H9 (cell line): ENCODE measurements around the gene SMARCC2. TPM values are rescaled to one million over a fixed set of nuclear protein-coding genes. Genes with fewer than 3 reads are reported as not detected.

Experiments
- DNase-seq: peaks from one replicate; pipeline ENCODE4 v3.0.0-alpha.2; 2017
- H2AFZ ChIP-seq: one replicate; pipeline ENCODE4 v1.6.1; 2013; ENCODE audit warnings: mild to moderate bottlenecking, low read length, control low read depth, moderate library complexity
- H2AK5ac ChIP-seq: 2 replicates; pipeline ENCODE4 v1.6.1; 2013; ENCODE audit warnings: low read length, control low read depth, mixed read lengths; ENCODE audit not compliant: insufficient read length
- H2BK120ac ChIP-seq: one replicate; pipeline ENCODE4 v1.6.1; 2013; ENCODE audit warnings: low read depth, mild to moderate bottlenecking, low read length, control low read depth, inconsistent platforms; ENCODE audit not compliant: poor library complexity, severe bottlenecking
- H2BK12ac ChIP-seq: 2 replicates; pipeline ENCODE4 v1.6.1; 2013; ENCODE audit warnings: low read length, control low read depth, mixed read lengths, low read depth; ENCODE audit not compliant: insufficient read length
- H2BK15ac ChIP-seq: 2 replicates; pipeline ENCODE4 v1.6.1; 2013; ENCODE audit warnings: low read depth, low read length, control low read depth
- H2BK20ac ChIP-seq: one replicate; pipeline ENCODE4 v1.6.1; 2013; ENCODE audit warnings: low read depth, mild to moderate bottlenecking, low read length, control low read depth, inconsistent platforms; ENCODE audit not compliant: poor library complexity, severe bottlenecking
- H2BK5ac ChIP-seq: 2 replicates; pipeline ENCODE4 v1.6.1; 2013; ENCODE audit warnings: low read length, control low read depth, mixed read lengths; ENCODE audit not compliant: insufficient read length
- H3K14ac ChIP-seq: 2 replicates; pipeline ENCODE4 v1.6.1; 2013; ENCODE audit warnings: low read length, control low read depth; ENCODE audit not compliant: insufficient read depth
- H3K18ac ChIP-seq: 2 replicates; pipeline ENCODE4 v1.6.1; 2013; ENCODE audit warnings: low read depth, mild to moderate bottlenecking, mixed read lengths, low read length, control low read depth; ENCODE audit not compliant: insufficient read length
- H3K23ac ChIP-seq: 2 replicates; pipeline ENCODE4 v1.6.1; 2013; ENCODE audit warnings: low read length, control low read depth, mixed read lengths, low read depth; ENCODE audit not compliant: insufficient read length
- H3K23me2 ChIP-seq: 2 replicates; pipeline ENCODE4 v1.6.1; 2013; ENCODE audit warnings: low read depth, mild to moderate bottlenecking, mixed read lengths, low read length, control low read depth; ENCODE audit not compliant: insufficient read length, poor library complexity, severe bottlenecking
- H3K27ac ChIP-seq: 2 replicates; pipeline ENCODE4 v1.5.1; 2013; ENCODE audit warnings: low read length, control low read depth, mixed read lengths, low read depth; ENCODE audit not compliant: insufficient read length
- H3K27me3 ChIP-seq: 2 replicates; pipeline ENCODE4 v1.6.1; 2013; ENCODE audit warnings: low read length, control low read depth, inconsistent platforms; ENCODE audit not compliant: insufficient read depth
- H3K4ac ChIP-seq: 2 replicates; pipeline ENCODE4 v1.6.1; 2013; ENCODE audit warnings: low read depth, mild to moderate bottlenecking, control low read depth, inconsistent platforms, low read length, moderate library complexity
- H3K4me1 ChIP-seq: 2 replicates; pipeline ENCODE4 v1.6.1; 2013; ENCODE audit warnings: low read length, control low read depth, inconsistent platforms; ENCODE audit not compliant: insufficient read depth
- H3K4me2 ChIP-seq: 2 replicates; pipeline ENCODE4 v1.6.1; 2013; ENCODE audit warnings: low read length, control low read depth, mixed read lengths; ENCODE audit not compliant: insufficient read length, insufficient read depth
- H3K56ac ChIP-seq: 2 replicates; pipeline ENCODE4 v1.6.1; 2013; ENCODE audit warnings: low read depth, mild to moderate bottlenecking, mixed read lengths, low read length, control low read depth; ENCODE audit not compliant: insufficient read length
- H3K79me1 ChIP-seq: 2 replicates; pipeline ENCODE4 v1.6.1; 2013; ENCODE audit warnings: low read depth, mild to moderate bottlenecking, moderate library complexity, low read length, control low read depth, inconsistent platforms; ENCODE audit not compliant: insufficient read depth, poor library complexity, severe bottlenecking
- H3K79me2 ChIP-seq: 2 replicates; pipeline ENCODE4 v1.6.1; 2013; ENCODE audit warnings: low read length, control low read depth, inconsistent platforms; ENCODE audit not compliant: insufficient read depth
- H3K9ac ChIP-seq: 2 replicates; pipeline ENCODE4 v1.6.1; 2013; ENCODE audit warnings: low read length, control low read depth, mixed read lengths; ENCODE audit not compliant: insufficient read length; ENCODE audit errors: extremely low read depth
- H3K9me3 ChIP-seq: one replicate; pipeline ENCODE4 v1.6.1; 2013; ENCODE audit warnings: low read depth, low read length, inconsistent platforms; ENCODE audit not compliant: control insufficient read depth
- H3T11ph ChIP-seq: one replicate; pipeline ENCODE4 v1.6.1; 2013; ENCODE audit warnings: mild to moderate bottlenecking, low read length, control low read depth, inconsistent platforms
- H4K20me1 ChIP-seq: one replicate; pipeline ENCODE4 v1.6.1; 2013; ENCODE audit not compliant: control insufficient read depth, insufficient read length, insufficient read depth
- H4K5ac ChIP-seq: 2 replicates; pipeline ENCODE4 v1.6.1; 2013; ENCODE audit warnings: low read depth, mild to moderate bottlenecking, mixed read lengths, low read length, control low read depth; ENCODE audit not compliant: insufficient read length
- H4K8ac ChIP-seq: replicated peaks from 2 replicates; pipeline ENCODE4 v1.6.1; 2013; ENCODE audit warnings: low read length, control low read depth, mixed read lengths, low read depth; ENCODE audit not compliant: insufficient read length
- H4K91ac ChIP-seq: 2 replicates; pipeline ENCODE4 v1.6.1; 2013; ENCODE audit warnings: low read depth, mild to moderate bottlenecking, moderate library complexity, mixed read lengths, low read length, control low read depth; ENCODE audit not compliant: insufficient read length
- H3K27ac Mint-ChIP-seq, 3 experiments: 2 replicates in 2 of 3; 3 replicates in 1 of 3; pipeline ENCODE4 v1.8.0; 2020 to 2021; ENCODE audit warnings: mixed read lengths in 3 of 3, mild to moderate bottlenecking in 1 of 3, moderate library complexity in 1 of 3
- H3K27me3 Mint-ChIP-seq: 2 replicates; pipeline ENCODE4 v1.8.0; 2021; ENCODE audit warnings: low read depth, mild to moderate bottlenecking, moderate library complexity, mixed read lengths
- H3K36me3 Mint-ChIP-seq, 3 experiments: 2 replicates in 2 of 3; 3 replicates in 1 of 3; pipeline ENCODE4 v1.8.0; 2020 to 2021; ENCODE audit warnings: low read depth in 3 of 3, mixed read lengths in 3 of 3; ENCODE audit not compliant: insufficient read depth in 1 of 3
- H3K4me1 Mint-ChIP-seq, 2 experiments: 2 replicates each; pipeline ENCODE4 v1.8.0; 2020; ENCODE audit warnings: mixed read lengths in 2 of 2
- H3K4me3 Mint-ChIP-seq, 2 experiments: 2 replicates in 1 of 2; 3 replicates in 1 of 2; pipeline ENCODE4 v1.8.0; 2020 to 2021; ENCODE audit warnings: mild to moderate bottlenecking in 2 of 2, mixed read lengths in 2 of 2, moderate library complexity in 1 of 2
- H3K9me3 Mint-ChIP-seq, 2 experiments: 2 replicates in 1 of 2; 3 replicates in 1 of 2; pipeline ENCODE4 v1.8.0; 2020; ENCODE audit warnings: mild to moderate bottlenecking in 2 of 2, mixed read lengths in 2 of 2, moderate library complexity in 1 of 2
- CTCF ChIP-seq: fragments of 200-600 bp; sonication (generic); conservative IDR thresholded peaks from 3 replicates; pipeline ENCODE4 v1.8.0; 2021; ENCODE audit warnings: antibody characterized with exemption, mild to moderate bottlenecking
- WGBS: extraction: QIAGEN DNeasy Blood & Tissue Kit; methylation state at CpG from one replicate; pipeline ENCODE4 v1.1.7; 2013; ENCODE audit warnings: missing lambda C conversion rate, low lambda C conversion rate, mixed read lengths; ENCODE audit not compliant: insufficient read length; ENCODE audit errors: extremely low coverage; 5-methylcytosine and 5-hydroxymethylcytosine counted together
- total RNA-seq: library from RNA; stranded (reverse); gene quantifications from 2 replicates; pipeline ENCODE4 v1.2.1, GENCODE V29; 2021

The SMARCC2 gene
- total RNA-seq, 1 experiment from 2014 or later: 86.9 TPM

DNA sequence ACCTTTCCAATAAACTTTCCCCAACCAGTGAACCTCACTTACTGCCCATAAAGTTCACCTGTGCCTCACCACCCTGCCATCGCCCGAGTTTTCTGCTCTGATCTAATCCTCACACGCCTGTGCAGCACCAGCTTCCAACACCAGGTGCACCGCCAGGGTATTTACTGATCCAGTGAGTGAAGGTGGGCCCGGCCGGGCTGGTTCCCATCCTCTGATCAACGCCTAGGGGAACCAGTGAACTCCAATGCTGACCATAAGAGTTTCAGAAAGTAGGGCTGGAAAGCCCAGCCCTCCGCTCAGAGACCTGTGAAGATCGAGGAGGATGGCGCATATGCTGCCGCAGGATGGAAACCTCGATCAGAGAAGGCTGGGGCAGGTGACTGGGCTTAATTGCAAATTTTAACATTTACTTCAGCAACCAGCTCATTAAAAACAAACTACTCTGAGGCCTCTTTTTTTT lies 37.6 kb downstream of the SMARCC2 start:
- H3K9me3 Mint-ChIP-seq: no peaks in the 10 kb centered on the region; a peak in 1 of 5 replicates
- Histone ChIP-seq H3K18ac (no peak overlapping the region), H3K23ac (no peak overlapping the region), H3K4me2 (peak overlapping the region; percentile 83), H3K23me2 (peaks cover 10% of the 10 kb centered on the region), H4K8ac (no peak overlapping the region), H4K91ac (no peak overlapping the region), H3K27me3 (no peaks in the 10 kb centered on the region), H4K5ac (no peak overlapping the region), H3T11ph (no peak overlapping the region), H3K9me3 (no peaks in the 10 kb centered on the region), H2BK120ac (peak overlapping the region; percentile 63), H3K4me1 (0 out of 2 replicates have a peak, but pooled peaks cover 2% of the 10 kb centered on the region), H3K4ac (no peak overlapping the region; the same call in 1 of the 2 replicates), H2BK5ac (no peak overlapping the region), H3K27ac (no peak overlapping the region), H2BK15ac (no peak overlapping the region), H2AK5ac (no peak overlapping the region), H3K14ac (peak overlapping the region; percentile 49; the same call in 1 of the 2 replicates), H2BK20ac (no peak overlapping the region), H2AFZ (no peak overlapping the region), H3K56ac (no peak overlapping the region), H3K79me1 (no peaks in the 10 kb centered on the region), H3K9ac (peak overlapping the region; percentile 69), H2BK12ac (no peak overlapping the region), H4K20me1 (no peaks in the 10 kb centered on the region), H3K79me2 (no peaks in the 10 kb centered on the region; the same call in 1 of the 2 replicates)
- peaks cover 22 to 27% of the 10 kb centered on the region in 2 experiments for H3K4me1 Mint-ChIP-seq
- no peaks in the 10 kb centered on the region for H3K27me3 Mint-ChIP-seq
- peaks cover 15 to 27% (median 22%) of the 10 kb centered on the region in 3 experiments; a peak in 6 of 7 replicates for H3K36me3 Mint-ChIP-seq
- no CpG with 5 or more reads among the region's 12 CpGs for WGBS
- peak; percentile 66 for TF ChIP-seq CTCF
- H3K27ac Mint-ChIP-seq: peak overlapping the region; percentile 94 to 99 (median 94); a peak in 6 of 7 replicates
- peak overlapping the region; percentile 90 to 95 for H3K4me3 Mint-ChIP-seq
- peak; percentile 83 for DNase-seq
